ENCODE data around the gene USP43. TPM values are rescaled to one million over a fixed set of nuclear protein-coding genes. Genes with fewer than 3 reads are reported as not detected.

The USP43 gene
- total RNA-seq, 1 experiment from 2014 or later, result 8.1 TPM

DNA sequence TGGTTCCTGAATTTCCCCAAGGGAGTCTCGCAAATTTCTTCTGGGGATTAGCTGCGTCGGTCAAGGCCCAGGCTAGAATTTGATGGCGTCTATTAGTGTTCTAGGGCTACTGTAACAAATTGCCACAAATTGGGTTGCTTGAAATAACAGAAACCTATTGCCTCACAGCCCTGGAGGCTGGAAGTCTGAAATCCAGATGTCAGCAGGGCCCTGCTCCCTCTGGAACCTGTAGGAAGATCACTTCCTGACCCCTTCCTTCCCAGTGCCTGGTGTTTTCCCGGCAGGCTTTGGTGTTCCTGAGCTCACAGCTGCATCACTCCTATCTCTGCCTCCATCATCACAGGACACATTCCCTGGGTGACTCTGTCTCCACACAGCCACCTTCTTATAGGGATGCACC is 121.7 kb downstream of the USP43 start:
- Histone ChIP-seq H3K9me2 (replicated peaks; ENCODE audit: low read length) (no peaks in the 10 kb centered on the region), H2AFZ (ENCODE audit: low read length) (no peak overlapping the region), H3K4me2 (ENCODE audit: low read length) (no peak overlapping the region), H3K4me1 (ENCODE audit: insufficient read depth, low read length) (no peaks in the 10 kb centered on the region), H3K27me3 (ENCODE audit: low read length) (peaks cover 13% of the 10 kb centered on the region; the same call in 1 of the 2 replicates), H3F3A (ENCODE audit: low read length, unreplicated experiment) (no peaks in the 10 kb centered on the region), H4K20me1 (ENCODE audit: low read length) (no peaks in the 10 kb centered on the region), H3K36me3 (ENCODE audit: low read depth, low read length) (no peaks in the 10 kb centered on the region), H3K9ac (ENCODE audit: low read length) (no peak overlapping the region), H3K27ac (ENCODE audit: low read length) (no peak overlapping the region), H3K4me3 (ENCODE audit: low read length) (no peak overlapping the region), H3K9me3 (ENCODE audit: low read length) (no peaks in the 10 kb centered on the region), H3K79me2 (ENCODE audit: low read length) (no peaks in the 10 kb centered on the region)
- ATAC-seq (no peak), DNase-seq (no peak)
- no peak for TF ChIP-seq EZH2phosphoT487 (IDR thresholded peaks at IDR 0.05; ENCODE audit: borderline replicate concordance, low read length)
- TF ChIP-seq EZH2 (IDR thresholded peaks at IDR 0.05; ENCODE audit: low read length, unreplicated experiment), result no peak
- TF ChIP-seq, protein P1, sequence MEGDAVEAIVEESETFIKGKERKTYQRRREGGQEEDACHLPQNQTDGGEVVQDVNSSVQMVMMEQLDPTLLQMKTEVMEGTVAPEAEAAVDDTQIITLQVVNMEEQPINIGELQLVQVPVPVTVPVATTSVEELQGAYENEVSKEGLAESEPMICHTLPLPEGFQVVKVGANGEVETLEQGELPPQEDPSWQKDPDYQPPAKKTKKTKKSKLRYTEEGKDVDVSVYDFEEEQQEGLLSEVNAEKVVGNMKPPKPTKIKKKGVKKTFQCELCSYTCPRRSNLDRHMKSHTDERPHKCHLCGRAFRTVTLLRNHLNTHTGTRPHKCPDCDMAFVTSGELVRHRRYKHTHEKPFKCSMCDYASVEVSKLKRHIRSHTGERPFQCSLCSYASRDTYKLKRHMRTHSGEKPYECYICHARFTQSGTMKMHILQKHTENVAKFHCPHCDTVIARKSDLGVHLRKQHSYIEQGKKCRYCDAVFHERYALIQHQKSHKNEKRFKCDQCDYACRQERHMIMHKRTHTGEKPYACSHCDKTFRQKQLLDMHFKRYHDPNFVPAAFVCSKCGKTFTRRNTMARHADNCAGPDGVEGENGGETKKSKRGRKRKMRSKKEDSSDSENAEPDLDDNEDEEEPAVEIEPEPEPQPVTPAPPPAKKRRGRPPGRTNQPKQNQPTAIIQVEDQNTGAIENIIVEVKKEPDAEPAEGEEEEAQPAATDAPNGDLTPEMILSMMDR (conservative IDR thresholded peaks at IDR 0.05; ENCODE audit: low read depth, low read length), result no peak
- intact Hi-C loops (cut with micrococcal nuclease), result no loop called here
- BruUV-seq (replicated peaks), result no TSS peak
- CTCF ChIA-PET, result no interaction called here
- POLR2A ChIA-PET (ENCODE audit: unreplicated experiment), result no interaction called here

DNA sequence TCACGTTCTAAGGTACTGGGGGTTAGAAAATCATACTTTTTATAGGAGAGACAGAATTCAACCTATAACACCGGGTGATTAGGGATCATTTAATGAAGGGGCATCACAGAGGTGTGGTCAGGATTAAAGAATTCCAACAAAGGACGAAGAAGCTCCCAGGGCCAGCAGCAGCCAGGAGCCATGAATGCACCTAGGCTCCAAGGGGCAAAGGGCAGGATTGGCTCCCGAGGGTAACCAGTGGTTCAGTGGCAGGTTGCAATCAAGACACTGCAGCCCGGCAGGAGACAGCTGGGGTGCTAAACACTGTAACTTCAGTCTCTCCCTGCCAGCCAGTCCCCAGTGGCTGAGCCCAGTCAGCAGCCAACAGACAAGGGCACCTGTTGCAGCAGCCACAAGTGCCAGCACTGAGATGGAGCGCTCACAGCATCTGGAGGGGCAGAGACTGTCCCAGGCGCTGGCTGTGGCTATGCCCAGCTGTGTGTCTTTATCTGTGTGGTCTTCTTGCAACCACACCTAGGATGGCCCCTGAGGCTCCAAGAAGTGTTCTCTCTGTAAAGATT is 122.2 kb downstream of the USP43 start:
- POLR2A ChIA-PET (ENCODE audit: unreplicated experiment), result no interaction called here
- no peaks in the 10 kb centered on the region for H3F3A ChIP-seq (ENCODE audit: low read length, unreplicated experiment)
- no peak for DNase-seq
- no peak overlapping the region for H3K27ac ChIP-seq (ENCODE audit: low read length)
- CTCF ChIA-PET, result no interaction called here
- H3K4me1 ChIP-seq (ENCODE audit: insufficient read depth, low read length), result no peaks in the 10 kb centered on the region
- intact Hi-C loops (cut with micrococcal nuclease), result no loop called here
- no peaks in the 10 kb centered on the region for H3K79me2 ChIP-seq (ENCODE audit: low read length)
- no peak overlapping the region for H2AFZ ChIP-seq (ENCODE audit: low read length)
- ATAC-seq, result no peak
- H3K4me2 ChIP-seq (ENCODE audit: low read length), result no peak overlapping the region
- no peaks in the 10 kb centered on the region for H3K36me3 ChIP-seq (ENCODE audit: low read depth, low read length)
- no peak for TF ChIP-seq EZH2 (IDR thresholded peaks at IDR 0.05; ENCODE audit: low read length, unreplicated experiment)
- no peak for TF ChIP-seq EZH2phosphoT487 (IDR thresholded peaks at IDR 0.05; ENCODE audit: borderline replicate concordance, low read length)
- TF ChIP-seq, protein P1 (conservative IDR thresholded peaks at IDR 0.05; ENCODE audit: low read depth, low read length), result no peak
- peaks cover 13% of the 10 kb centered on the region; the same call in 1 of the 2 replicates for H3K27me3 ChIP-seq (ENCODE audit: low read length)
- no peak overlapping the region for H3K9ac ChIP-seq (ENCODE audit: low read length)
- H3K9me2 ChIP-seq (replicated peaks; ENCODE audit: low read length), result no peaks in the 10 kb centered on the region
- H3K9me3 ChIP-seq (ENCODE audit: low read length), result no peaks in the 10 kb centered on the region
- H4K20me1 ChIP-seq (ENCODE audit: low read length), result no peaks in the 10 kb centered on the region
- no peak overlapping the region for H3K4me3 ChIP-seq (ENCODE audit: low read length)
- no TSS peak for BruUV-seq (replicated peaks)

DNA sequence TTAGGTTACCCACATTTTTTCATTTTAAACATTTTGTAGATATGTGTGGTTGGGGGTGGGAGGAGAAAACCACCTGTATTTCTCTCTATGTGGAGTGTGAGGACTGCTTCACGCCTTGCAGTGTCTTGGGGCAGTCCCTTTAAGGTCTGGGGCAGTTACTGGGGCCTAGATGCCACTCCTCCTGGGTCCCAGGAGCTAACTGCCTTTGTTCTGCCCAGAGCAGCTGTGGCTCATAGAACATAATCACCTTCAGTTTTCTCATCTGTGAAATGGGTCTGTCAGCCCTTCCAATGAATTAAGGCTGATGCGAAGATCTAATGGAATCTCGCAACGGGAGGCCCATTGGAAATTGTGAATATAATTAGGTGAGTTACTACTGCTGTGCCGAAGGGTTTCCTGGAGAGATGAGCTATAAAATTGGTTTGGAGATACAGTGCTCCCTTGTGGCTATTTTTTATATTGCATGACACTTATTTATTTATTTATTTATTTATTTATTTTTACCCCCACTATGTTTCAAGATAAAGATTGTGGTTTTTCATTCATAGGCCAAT is 123.1 kb downstream of the USP43 start:
- CTCF ChIA-PET, result interaction anchor here (0.6 to 1.0 kb wide), 13 partner anchors 10 to 625 kb away, joined by 3 to 9 read pairs (median 3); partner anchors contain the start of gene STX8
- Histone ChIP-seq H3K9me3 (ENCODE audit: low read length) (no peaks in the 10 kb centered on the region), H4K20me1 (ENCODE audit: low read length) (no peaks in the 10 kb centered on the region), H3K9me2 (replicated peaks; ENCODE audit: low read length) (no peaks in the 10 kb centered on the region), H3K9ac (ENCODE audit: low read length) (no peak overlapping the region), H3K27ac (ENCODE audit: low read length) (no peak overlapping the region), H3K4me1 (ENCODE audit: insufficient read depth, low read length) (no peaks in the 10 kb centered on the region), H3K36me3 (ENCODE audit: low read depth, low read length) (no peaks in the 10 kb centered on the region), H3K4me2 (ENCODE audit: low read length) (no peak overlapping the region), H3K27me3 (ENCODE audit: low read length) (peaks cover 10% of the 10 kb centered on the region; the same call in 1 of the 2 replicates), H2AFZ (ENCODE audit: low read length) (peak overlapping the region; percentile 56; the same call in 1 of the 2 replicates), H3F3A (ENCODE audit: low read length, unreplicated experiment) (no peaks in the 10 kb centered on the region), H3K79me2 (ENCODE audit: low read length) (no peaks in the 10 kb centered on the region), H3K4me3 (ENCODE audit: low read length) (no peak overlapping the region)
- intact Hi-C loops (cut with micrococcal nuclease), result loop anchor here (1.0 kb wide), 1 partner anchor 39 kb away; no protein-coding TSS in a partner anchor
- ATAC-seq (no peak), DNase-seq (peak; percentile 56)
- BruUV-seq (replicated peaks), result no TSS peak
- TF ChIP-seq, protein P1 (conservative IDR thresholded peaks at IDR 0.05; ENCODE audit: low read depth, low read length), result peak; percentile 22; the same call in 1 of the 2 replicates
- TF ChIP-seq EZH2 (IDR thresholded peaks at IDR 0.05; ENCODE audit: low read length, unreplicated experiment) (no peak), EZH2phosphoT487 (IDR thresholded peaks at IDR 0.05; ENCODE audit: borderline replicate concordance, low read length) (no peak)
- POLR2A ChIA-PET (ENCODE audit: unreplicated experiment), result interaction anchor here (0.7 kb wide), 1 partner anchor 69 kb away, joined by 5 read pairs; no protein-coding TSS in a partner anchor

Data from PC-3 (cell line).